ENCODE measurements around the gene MBD6. TPM values are rescaled to one million over a fixed set of nuclear protein-coding genes. Genes with fewer than 3 reads are reported as not detected.
"Not testable (repeated sequence)": the region's sequence is repeated elsewhere in the genome, so short reads cannot be mapped to it uniquely, and the experiment has no call there.

MBD6 gene
- total and polyA plus RNA-seq, 4 experiments from 2014 or later: 0.16 to 103 (median 50.0) TPM

DNA sequence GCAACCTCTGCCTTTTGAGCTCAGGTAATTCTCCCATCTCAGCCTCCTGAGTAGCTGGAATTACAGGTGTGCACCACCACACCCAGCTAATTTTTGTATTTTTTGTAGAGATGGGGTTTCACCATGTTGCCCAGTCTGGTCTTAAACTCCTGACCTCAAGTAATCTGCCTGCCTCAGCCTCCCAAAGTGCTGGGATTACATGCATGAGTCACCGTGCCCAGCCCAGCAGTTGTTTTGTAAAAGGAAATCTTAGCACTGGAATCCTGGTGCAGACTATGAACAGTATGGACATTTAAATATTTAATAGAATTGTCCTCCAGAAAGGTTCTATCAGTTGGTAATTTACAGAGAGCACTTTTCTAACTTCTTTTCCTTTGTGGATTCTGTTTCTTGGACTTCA lies 38.5 kb downstream of the MBD6 start:
- H3K4me3 ChIP-seq (ENCODE audit: low read length in 2 of 2); H3K36me3 Mint-ChIP-seq; H3K4me1 Mint-ChIP-seq; CTCF ChIA-PET (ENCODE audit: partially characterized antibody); H3K36me3 ChIP-seq (ENCODE audit: insufficient read depth, low read length); POLR2A ChIA-PET (ENCODE audit: partially characterized antibody); intact Hi-C loops (cut with micrococcal nuclease); H3K4me3 Mint-ChIP-seq; H3K9me3 ChIP-seq (ENCODE audit: control insufficient read depth in 1 of 2, low read length in 2 of 2); H3K27ac Mint-ChIP-seq; H3K4me1 ChIP-seq (ENCODE audit: insufficient read depth, low read length); DNase-seq; H3K27ac ChIP-seq (ENCODE audit: low read depth, low read length); H3K9me3 Mint-ChIP-seq; H3K27me3 ChIP-seq (ENCODE audit: insufficient read depth, low read length): not testable (repeated sequence)
- peaks cover 1 to 12% of the 10 kb centered on the region in 2 donors for H3K27me3 Mint-ChIP-seq

- H3K27ac Mint-ChIP-seq: no peak overlapping the region
- Histone ChIP-seq H3K27me3 (ENCODE audit: insufficient read depth, low read length) (no peaks in the 10 kb centered on the region), H3K9me3 (ENCODE audit: control insufficient read depth in 1 of 2, low read length in 2 of 2) (no peaks in the 10 kb centered on the region), H3K4me3 (ENCODE audit: low read length in 2 of 2) (no peak overlapping the region), H3K4me1 (ENCODE audit: insufficient read depth, low read length) (no peaks in the 10 kb centered on the region), H3K27ac (ENCODE audit: low read depth, low read length) (no peak overlapping the region), H3K36me3 (ENCODE audit: insufficient read depth, low read length) (no peaks in the 10 kb centered on the region)
- H3K9me3 Mint-ChIP-seq: no peaks in the 10 kb centered on the region
- no peaks in the 10 kb centered on the region for H3K36me3 Mint-ChIP-seq
- H3K4me1 Mint-ChIP-seq: no peaks in the 10 kb centered on the region
- no peak for DNase-seq
- ChIA-PET POLR2A (ENCODE audit: partially characterized antibody) (no interaction called here), CTCF (ENCODE audit: partially characterized antibody) (interaction anchor here (0.7 to 1.4 kb wide), 2 partner anchors 19 to 64 kb away, joined by 3 read pairs; no protein-coding TSS in a partner anchor)
- peaks cover 1 to 12% of the 10 kb centered on the region in 2 donors for H3K27me3 Mint-ChIP-seq
- H3K4me3 Mint-ChIP-seq: no peak overlapping the region
- intact Hi-C loops (cut with micrococcal nuclease): no loop called here
Observed at GRCh38 chr12:57563358-57563757, 40.7 kb downstream of the MBD6 start.

- Histone ChIP-seq H3K27ac (ENCODE audit: low read depth, low read length) (no peak overlapping the region), H3K27me3 (ENCODE audit: insufficient read depth, low read length) (no peaks in the 10 kb centered on the region), H3K9me3 (ENCODE audit: control insufficient read depth in 1 of 2, low read length in 2 of 2) (no peaks in the 10 kb centered on the region), H3K4me1 (ENCODE audit: insufficient read depth, low read length) (no peaks in the 10 kb centered on the region), H3K4me3 (ENCODE audit: low read length in 2 of 2) (no peak overlapping the region), H3K36me3 (ENCODE audit: insufficient read depth, low read length) (no peaks in the 10 kb centered on the region)
- CTCF ChIA-PET (ENCODE audit: partially characterized antibody): no interaction called here
- intact Hi-C loops (cut with micrococcal nuclease): no loop called here
- Mint-ChIP-seq H3K27me3 (peaks cover 1 to 19% of the 10 kb centered on the region in 2 donors), H3K36me3 (no peaks in the 10 kb centered on the region), H3K9me3 (no peaks in the 10 kb centered on the region), H3K4me3 (no peak overlapping the region), H3K4me1 (no peaks in the 10 kb centered on the region), H3K27ac (peak overlapping the region in 1 of 7 donors; percentile 43)
- DNase-seq: no peak
- POLR2A ChIA-PET (ENCODE audit: partially characterized antibody): no interaction called here
Observed at GRCh38 chr12:57564178-57564740, 41.6 kb downstream of the MBD6 start.

- Histone ChIP-seq H3K27me3 (ENCODE audit: insufficient read depth, low read length) (no peaks in the 10 kb centered on the region), H3K4me1 (ENCODE audit: insufficient read depth, low read length) (no peaks in the 10 kb centered on the region), H3K36me3 (ENCODE audit: insufficient read depth, low read length) (no peaks in the 10 kb centered on the region), H3K27ac (ENCODE audit: low read depth, low read length) (no peak overlapping the region), H3K9me3 (ENCODE audit: control insufficient read depth in 1 of 2, low read length in 2 of 2) (no peaks in the 10 kb centered on the region), H3K4me3 (ENCODE audit: low read length in 2 of 2) (no peak overlapping the region)
- peaks cover 1 to 13% of the 10 kb centered on the region in 2 donors for H3K27me3 Mint-ChIP-seq
- intact Hi-C loops (cut with micrococcal nuclease): no loop called here
- no peak overlapping the region for H3K27ac Mint-ChIP-seq
- H3K9me3 Mint-ChIP-seq: no peaks in the 10 kb centered on the region
- no peaks in the 10 kb centered on the region for H3K4me1 Mint-ChIP-seq
- no peak for DNase-seq
- ChIA-PET CTCF (ENCODE audit: partially characterized antibody) (no interaction called here), POLR2A (ENCODE audit: partially characterized antibody) (no interaction called here)
- H3K4me3 Mint-ChIP-seq: no peak overlapping the region
- H3K36me3 Mint-ChIP-seq: peaks cover 0 to 3% of the 10 kb centered on the region in 2 donors
Observed at GRCh38 chr12:57568838-57569237, 46.2 kb downstream of the MBD6 start.

DNA sequence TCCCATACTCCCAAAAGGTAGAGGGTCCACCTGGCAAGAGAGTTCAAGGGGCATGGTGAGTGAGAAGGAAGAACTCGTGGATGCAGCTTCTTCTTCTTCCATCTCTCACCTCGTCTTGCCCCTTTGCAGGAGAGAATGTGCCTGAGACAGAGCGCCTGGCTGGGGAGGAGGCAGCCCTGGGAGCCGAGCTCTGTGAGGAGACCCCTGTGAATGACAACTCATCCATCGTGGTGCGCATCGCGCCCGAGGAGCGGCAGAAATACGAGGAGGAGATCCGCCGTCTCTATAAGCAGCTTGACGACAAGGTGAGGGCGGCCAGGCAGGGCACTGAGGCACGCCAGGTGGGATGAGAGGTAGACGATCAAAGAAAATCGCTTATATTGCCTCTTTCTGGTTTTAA lies 47.2 kb downstream of the MBD6 start:
- no peaks in the 10 kb centered on the region for H3K4me1 Mint-ChIP-seq

DNA sequence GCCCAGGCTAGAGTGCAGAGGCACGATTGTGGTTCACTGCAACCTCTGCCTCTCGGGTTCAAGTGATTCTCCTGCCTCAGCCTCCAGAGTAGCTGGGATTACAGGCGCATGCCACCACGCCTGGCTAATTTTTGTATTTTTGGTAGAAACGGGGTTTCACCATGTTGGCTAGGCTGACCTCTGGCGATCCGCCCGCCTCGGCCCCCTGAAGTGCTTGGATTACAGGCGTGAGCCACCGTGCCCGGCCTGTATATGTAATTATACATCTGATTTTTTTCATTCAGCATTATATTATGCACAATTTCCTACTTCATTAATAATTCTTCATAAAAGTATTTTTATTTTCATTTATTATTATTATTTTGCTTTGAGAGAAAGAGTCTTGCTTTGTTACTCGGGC lies 47.8 kb downstream of the MBD6 start:
- H3K36me3 Mint-ChIP-seq; H3K4me3 ChIP-seq (ENCODE audit: low read length in 2 of 2); POLR2A ChIA-PET (ENCODE audit: partially characterized antibody); H3K27me3 Mint-ChIP-seq; intact Hi-C loops (cut with micrococcal nuclease); H3K27ac ChIP-seq (ENCODE audit: low read depth, low read length); H3K27me3 ChIP-seq (ENCODE audit: insufficient read depth, low read length); H3K9me3 ChIP-seq (ENCODE audit: control insufficient read depth in 1 of 2, low read length in 2 of 2); H3K9me3 Mint-ChIP-seq; H3K36me3 ChIP-seq (ENCODE audit: insufficient read depth, low read length); DNase-seq; H3K4me1 Mint-ChIP-seq; H3K27ac Mint-ChIP-seq; H3K4me3 Mint-ChIP-seq; H3K4me1 ChIP-seq (ENCODE audit: insufficient read depth, low read length): not testable (repeated sequence)
- CTCF ChIA-PET (ENCODE audit: partially characterized antibody): interaction anchor here (1.0 to 2.1 kb wide), 4 partner anchors 13 to 112 kb away, joined by 3 to 11 read pairs (median 6); partner anchors contain the start of genes B4GALNT1 and GLI1

More for the DNA sequence above, 47.2 kb downstream of the MBD6 start:
- H3K27ac ChIP-seq (ENCODE audit: low read depth, low read length): no peak overlapping the region
- H3K4me1 ChIP-seq (ENCODE audit: insufficient read depth, low read length): no peaks in the 10 kb centered on the region
- H3K36me3 ChIP-seq (ENCODE audit: insufficient read depth, low read length): no peaks in the 10 kb centered on the region
- H3K27ac Mint-ChIP-seq: no peak overlapping the region
- intact Hi-C loops (cut with micrococcal nuclease): no loop called here
- ChIA-PET CTCF (ENCODE audit: partially characterized antibody) (no interaction called here), POLR2A (ENCODE audit: partially characterized antibody) (no interaction called here)
- no peak overlapping the region for H3K4me3 ChIP-seq (ENCODE audit: low read length in 2 of 2)
- no peak for DNase-seq
- H3K27me3 Mint-ChIP-seq: peaks cover under 1 to 9% of the 10 kb centered on the region in 2 donors
- H3K36me3 Mint-ChIP-seq: peaks cover 0 to 3% of the 10 kb centered on the region in 2 donors
- H3K4me3 Mint-ChIP-seq: no peak overlapping the region
- no peaks in the 10 kb centered on the region for H3K9me3 ChIP-seq (ENCODE audit: control insufficient read depth in 1 of 2, low read length in 2 of 2)
- H3K9me3 Mint-ChIP-seq: no peaks in the 10 kb centered on the region
- no peaks in the 10 kb centered on the region for H3K27me3 ChIP-seq (ENCODE audit: insufficient read depth, low read length)

- POLR2A ChIA-PET (ENCODE audit: partially characterized antibody): no interaction called here
- H3K27me3 ChIP-seq (ENCODE audit: insufficient read depth, low read length): no peaks in the 10 kb centered on the region
- H3K36me3 Mint-ChIP-seq: peaks cover 0 to 3% of the 10 kb centered on the region in 2 donors
- intact Hi-C loops (cut with micrococcal nuclease): no loop called here
- H3K4me1 Mint-ChIP-seq: no peaks in the 10 kb centered on the region
- no peaks in the 10 kb centered on the region for H3K9me3 ChIP-seq (ENCODE audit: control insufficient read depth in 1 of 2, low read length in 2 of 2)
- CTCF ChIA-PET (ENCODE audit: partially characterized antibody): interaction anchor here (0.6 to 2.1 kb wide), 4 partner anchors 11 to 18 kb away, joined by 3 to 11 read pairs (median 3); no protein-coding TSS in a partner anchor
- H3K4me1 ChIP-seq (ENCODE audit: insufficient read depth, low read length): no peaks in the 10 kb centered on the region
- H3K27ac ChIP-seq (ENCODE audit: low read depth, low read length): no peak overlapping the region
- no peak for DNase-seq
- no peaks in the 10 kb centered on the region for H3K36me3 ChIP-seq (ENCODE audit: insufficient read depth, low read length)
- no peak overlapping the region for H3K4me3 ChIP-seq (ENCODE audit: low read length in 2 of 2)
- no peak overlapping the region for H3K27ac Mint-ChIP-seq
- no peak overlapping the region for H3K4me3 Mint-ChIP-seq
- no peaks in the 10 kb centered on the region for H3K9me3 Mint-ChIP-seq
- H3K27me3 Mint-ChIP-seq: peaks cover 0 to 9% of the 10 kb centered on the region in 2 donors
Observed at GRCh38 chr12:57571926-57572762, 49.5 kb downstream of the MBD6 start.
